ENCODE results near the gene GYG2.

- TF ChIP-seq CTCF (conservative IDR thresholded peaks at IDR 0.05; ENCODE audit: low read depth, low read length) (no peak), EZH2 (IDR thresholded peaks at IDR 0.05; ENCODE audit: borderline replicate concordance, low read depth, low read length, poor library complexity, severe bottlenecking) (no peak)
Observed at GRCh38 chrX:2859197-2859797, 30.6 kb downstream of the GYG2 start.

Measured in A673 (cell line).